ENCODE data around the gene GANAB.
"Not testable (repeated sequence)": the region's sequence is repeated elsewhere in the genome, so short reads cannot be mapped to it uniquely, and the experiment has no call there.

Gene GANAB

GRCh38 chr11:62666259-62666926 lies 20.0 kb upstream of the GANAB start:
- no peak for DNase-seq

- DNase-seq: no peak
Observed at GRCh38 chr11:62665599-62666258, 19.3 kb upstream of the GANAB start.

DNA sequence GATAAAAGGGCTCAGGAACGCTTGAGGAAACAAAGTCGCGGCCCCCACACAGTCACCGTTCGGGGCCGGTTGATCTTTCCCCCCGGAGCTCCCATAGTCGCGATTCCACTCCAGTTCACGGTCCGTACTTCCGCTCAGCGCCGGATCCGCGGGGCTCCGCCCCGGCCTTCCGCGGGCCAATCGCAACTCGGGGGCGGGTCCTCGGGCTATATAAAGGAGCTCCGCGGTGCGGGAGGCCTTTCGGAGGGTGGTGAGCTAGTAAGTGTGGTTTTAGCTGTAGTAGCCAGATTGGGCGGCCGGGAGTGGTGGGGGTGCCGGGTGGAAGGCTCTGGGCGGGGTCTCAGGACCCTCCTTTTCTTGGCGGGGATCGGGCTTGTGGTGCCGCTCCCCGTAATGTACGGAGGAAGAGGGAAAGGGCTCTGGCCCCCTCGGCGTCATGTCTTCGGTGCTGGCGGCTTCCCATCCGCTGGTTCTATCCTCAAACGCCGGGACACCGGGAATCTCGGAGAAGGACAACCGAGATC lies 18.7 kb upstream of the GANAB start, which contains the start of the genes C11orf98 and CSKMT:
C11orf98 (minus strand) TSS at position 136 of the 524 bp plus-strand sequence; CDS start at position 95, 41 bp downstream.
CSKMT (plus strand) TSS at position 238 of the 524 bp plus-strand sequence. CDS start 568 bp downstream, outside the sequence.
- DNase-seq: peak; percentile 97

DNA sequence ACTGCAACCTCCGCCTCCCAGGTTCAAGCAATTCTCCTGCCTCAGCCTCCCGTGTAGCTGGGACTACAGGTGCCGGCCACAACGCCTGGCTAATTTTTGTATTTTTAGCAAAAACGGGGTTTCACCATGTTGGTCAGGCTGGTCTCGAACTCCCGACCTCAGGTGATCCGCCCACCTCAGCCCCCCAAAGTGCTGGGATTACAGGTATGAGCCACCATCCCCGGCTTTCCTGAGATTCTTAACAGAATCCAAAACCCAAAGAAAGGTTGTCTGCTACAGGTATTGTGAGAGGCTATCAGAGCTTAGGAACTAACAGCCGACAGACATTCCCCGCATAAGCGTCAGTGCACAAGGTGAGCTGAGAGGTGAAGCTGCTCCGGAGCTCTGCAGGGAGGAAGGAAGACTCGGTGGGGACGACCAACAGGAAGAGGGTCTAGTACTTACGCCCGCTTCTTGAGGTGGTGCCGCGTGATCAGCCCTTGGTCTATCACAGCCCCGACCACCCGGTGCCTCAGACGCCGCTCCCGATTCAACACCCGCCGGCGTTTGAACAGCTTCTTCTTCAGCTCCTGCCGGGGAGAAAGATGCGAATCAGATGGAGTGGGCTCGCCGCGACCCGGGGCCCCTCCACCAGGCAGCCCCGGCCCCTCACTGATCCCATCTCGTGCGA lies 18.1 kb upstream of the GANAB start:
- no peak for DNase-seq

- no peak for DNase-seq
Observed at GRCh38 chr11:62656796-62657429, 10.5 kb upstream of the GANAB start.

GRCh38 chr11:62654297-62654696 lies 7.9 kb upstream of the GANAB start:
- DNase-seq: no peak

DNA sequence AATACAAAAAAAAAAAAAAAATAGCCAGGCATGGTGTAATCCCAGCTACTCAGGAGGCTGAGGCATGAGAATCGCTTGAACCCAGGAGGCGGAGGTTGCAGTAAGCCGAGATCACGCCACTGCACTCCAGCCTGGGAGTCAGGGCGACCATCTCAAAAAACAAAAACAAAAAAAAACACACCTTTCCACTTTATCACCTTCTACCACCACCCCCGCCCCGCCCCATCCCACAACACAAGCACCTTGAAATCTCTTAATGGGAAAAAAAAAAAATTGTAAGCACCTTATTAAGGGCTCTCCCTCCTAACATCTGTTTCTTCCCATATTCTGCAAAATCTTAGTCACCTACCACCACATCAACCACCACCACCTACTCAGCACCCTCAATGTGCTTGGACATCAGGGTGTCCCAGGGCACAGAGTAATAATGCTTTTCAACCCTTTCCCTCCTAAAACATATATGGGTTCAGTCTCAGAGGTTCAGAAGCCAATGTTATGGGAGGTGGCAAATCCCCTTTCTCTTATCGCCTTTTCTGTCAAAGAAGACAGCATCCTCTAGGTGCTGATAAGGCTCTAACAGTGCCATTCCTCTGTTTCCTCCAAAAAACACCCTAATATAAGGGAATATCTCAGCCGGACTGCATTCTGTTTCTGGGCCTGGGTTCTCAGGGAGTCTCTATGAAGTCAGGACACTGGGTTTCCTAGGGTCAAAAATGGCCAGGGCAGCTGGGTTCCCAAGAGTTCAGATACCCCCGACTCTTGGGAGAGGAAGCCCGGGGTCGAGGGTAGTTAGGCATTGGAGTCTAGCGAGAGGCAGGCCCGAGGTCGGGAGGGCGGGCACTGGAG lies 6.0 kb upstream of the GANAB start:
- DNase-seq: no peak

DNA sequence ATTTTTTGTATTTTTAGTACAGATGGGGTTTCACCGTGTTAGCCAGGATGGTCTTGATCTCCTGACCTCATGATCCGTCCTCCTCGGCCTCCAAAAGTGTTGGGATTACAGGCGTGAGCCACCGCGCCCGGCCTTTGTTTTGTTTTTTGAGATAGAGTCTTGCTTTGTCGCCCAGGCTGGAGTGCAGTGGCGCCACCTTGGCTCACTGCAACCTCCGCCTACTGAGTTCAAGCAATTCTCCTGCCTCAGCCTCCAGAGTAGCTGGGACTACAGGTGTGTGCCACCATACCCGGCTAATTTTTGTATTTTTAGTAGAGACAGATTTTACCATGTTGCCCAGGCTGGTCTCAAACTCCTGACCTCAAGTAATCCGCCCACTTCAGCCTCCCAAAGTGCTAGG lies 3.9 kb upstream of the GANAB start:
- DNase-seq: not testable (repeated sequence)

GRCh38 chr11:62649486-62649885 lies 3.1 kb upstream of the GANAB start:
- DNase-seq: no peak

DNA sequence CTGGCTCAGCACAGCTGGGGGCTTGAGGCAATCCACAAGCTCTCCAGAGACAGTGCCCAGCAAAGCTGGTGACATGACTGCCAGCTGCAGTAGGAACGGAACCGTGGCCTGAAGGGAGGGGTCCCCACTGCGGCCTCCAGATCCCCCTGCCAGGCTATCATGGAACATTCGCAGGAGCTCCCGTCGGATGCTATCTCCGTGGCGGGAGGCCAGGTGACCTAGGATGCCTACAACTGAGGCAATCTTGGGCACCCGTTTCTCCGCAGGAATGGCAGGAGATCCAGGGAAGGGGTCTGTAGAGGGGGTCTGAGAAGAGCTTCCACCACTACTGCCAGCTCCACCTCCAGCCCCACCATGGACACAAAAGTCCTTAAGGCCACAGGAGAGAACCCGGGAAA lies 2.6 kb upstream of the GANAB start:
- no peak for DNase-seq

GRCh38 chr11:62648185-62648966 lies 2.0 kb upstream of the GANAB start:
- DNase-seq: no peak

DNA sequence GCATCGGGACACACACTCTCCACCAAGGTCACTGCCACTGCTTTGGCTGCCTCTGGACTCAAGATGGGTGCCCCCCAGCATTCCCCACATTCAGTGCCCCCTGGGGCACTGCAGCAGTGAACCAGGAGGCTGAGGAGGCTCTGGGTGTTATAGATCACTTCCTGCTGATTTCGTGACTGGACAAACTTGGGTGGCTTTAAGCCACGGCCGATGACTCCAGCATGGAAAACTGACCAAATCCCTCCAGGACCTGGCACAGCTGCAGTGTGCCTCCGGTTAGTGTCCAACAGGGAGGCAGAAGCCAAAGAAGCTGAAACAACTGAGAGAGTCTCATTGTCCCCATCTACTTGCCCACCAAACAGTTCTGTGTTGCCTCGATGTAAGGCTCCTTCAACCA lies 1.2 kb upstream of the GANAB start:
- DNase-seq: no peak

GRCh38 chr11:62646825-62647608 lies 604 bp upstream of the GANAB start:
- DNase-seq: no peak

GRCh38 chr11:62645671-62645945 lies 805 bp downstream of the GANAB start:
- no peak for DNase-seq

- DNase-seq: no peak
Observed at GRCh38 chr11:62644220-62644619, 2.2 kb downstream of the GANAB start.

DNA sequence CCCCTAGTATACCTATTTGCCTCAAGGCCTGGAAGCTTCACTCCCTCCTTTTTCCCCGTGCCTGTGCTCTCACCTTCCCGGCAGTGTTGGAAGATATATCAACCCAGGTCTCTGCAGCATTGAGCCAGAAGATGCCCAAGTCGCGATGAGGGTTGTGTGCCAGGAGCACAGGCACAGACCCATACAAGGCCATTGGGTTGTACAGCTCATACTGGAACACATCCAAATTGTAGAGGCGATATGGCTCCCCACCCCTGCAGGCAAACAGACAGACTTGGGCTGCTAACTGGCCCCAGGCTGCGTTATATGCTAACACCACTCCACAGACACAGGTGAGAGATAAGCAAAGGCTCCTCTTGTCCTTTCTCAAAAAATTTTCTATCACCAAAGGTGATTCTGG lies 13.9 kb downstream of the GANAB start:
- DNase-seq: no peak

DNA sequence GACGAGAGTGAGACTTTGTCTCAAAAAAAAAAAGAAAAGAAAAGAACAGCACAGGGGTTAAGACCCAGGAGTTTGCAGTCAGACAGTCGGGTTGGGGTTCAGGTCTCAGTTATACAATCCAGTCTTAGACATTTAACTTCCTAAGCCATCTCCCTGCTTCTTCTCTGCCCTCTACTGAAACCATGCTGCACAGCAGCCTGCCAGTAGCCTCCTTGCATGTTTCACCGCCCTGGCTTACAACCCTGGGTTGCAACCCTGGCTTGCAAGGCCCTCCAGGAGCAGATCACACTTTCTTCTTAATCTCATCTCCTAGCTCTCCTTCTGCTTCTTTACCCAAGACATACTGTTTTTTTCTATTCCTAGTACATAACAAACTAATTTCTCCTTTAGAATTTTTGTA lies 18.7 kb downstream of the GANAB start:
- DNase-seq: no peak

- DNase-seq: no peak
Observed at GRCh38 chr11:62622476-62623089, 23.8 kb downstream of the GANAB start.

GRCh38 chr11:62621567-62622470 lies 24.6 kb downstream of the GANAB start, which contains the start of gene B3GAT3:
TSS of gene B3GAT3 (minus strand) at chr11:62621986. CDS start at chr11:62621947, 39 bp downstream.
- peak; percentile 96 for DNase-seq

Data from retina (tissue), 1 donor.